Stomach (tissue), 4 donors: ENCODE results near the gene COPZ2.

ENCODE experiments used
- CTCF ChIP-seq, 7 experiments: fragments of 450-650 bp in 4 of 7; fragments of 200-600 bp in 3 of 7; sonication (generic) in 3 of 7; IDR thresholded peaks; one replicate each; pipeline ENCODE4 v1.5.1; 2016 to 2019; ENCODE audit warnings: antibody characterized with exemption in 7 of 7, control low read depth in 2 of 7, mild to moderate bottlenecking in 1 of 7
- EP300 ChIP-seq: sonication (generic); formaldehyde crosslinking; IDR thresholded peaks from one replicate; pipeline ENCODE4 v1.6.1; 2017; ENCODE audit warnings: antibody characterized with exemption
- POLR2A ChIP-seq, 4 donors: fragments of 450-650 bp; IDR thresholded peaks; one replicate each; pipeline ENCODE4 v1.6.1; 2016; ENCODE audit warnings: antibody characterized with exemption in 4 of 4, control low read depth in 2 of 4, mild to moderate bottlenecking in 1 of 4, moderate library complexity in 1 of 4
- POLR2AphosphoS5 ChIP-seq, 3 donors: sonication (generic); formaldehyde crosslinking; IDR thresholded peaks; one replicate each; pipeline ENCODE4 v1.6.1; 2016; ENCODE audit warnings: antibody characterized with exemption in 3 of 3

- no peak for TF ChIP-seq POLR2A (IDR thresholded peaks at IDR 0.05)
- TF ChIP-seq CTCF (IDR thresholded peaks at IDR 0.05): no peak
- TF ChIP-seq EP300: no peak
- no peak for TF ChIP-seq POLR2AphosphoS5 (IDR thresholded peaks at IDR 0.05)
These were observed 54.8 kb downstream of the COPZ2 start for GRCh38 chr17:47982645-47983390.
